ENCODE results near the gene PELI2.

The PELI2 gene

GRCh38 chr14:56137453-56137807, 19.2 kb downstream of the PELI2 start:
- H3K18ac ChIP-seq (ENCODE audit: low read depth in 1 of 2, low read length in 2 of 2) = no peak overlapping the region

GRCh38 chr14:56137849-56138248, 19.6 kb downstream of the PELI2 start:
- H3K23ac ChIP-seq (ENCODE audit: low read length in 2 of 2) = no peak overlapping the region
- no peak overlapping the region for H2BK12ac ChIP-seq (ENCODE audit: low read length in 2 of 2)
- peak overlapping the region; percentile 57 for H3K4me2 ChIP-seq (ENCODE audit: low read length, poor library complexity, severe bottlenecking)
- no peak overlapping the region for H4K91ac ChIP-seq (ENCODE audit: low read length)
- peak overlapping the region in 1 of 2 experiments; percentile 18 for H3K4me3 ChIP-seq (ENCODE audit: insufficient read depth in 1 of 2, low read depth in 1 of 2, low read length in 2 of 2)
- H2AK5ac ChIP-seq (ENCODE audit: low read length, severe bottlenecking) = no peak overlapping the region
- no peak overlapping the region for H2BK15ac ChIP-seq (ENCODE audit: low read depth, poor library complexity, severe bottlenecking)
- WGBS = 72% methylated on average over 4 of the region's 9 CpGs
- H3K14ac ChIP-seq (ENCODE audit: low read length in 2 of 2) = no peak overlapping the region
- H2AFZ ChIP-seq (ENCODE audit: low read depth, low read length) = no peak overlapping the region
- H3K27me3 ChIP-seq (ENCODE audit: control insufficient read depth in 1 of 2, insufficient read depth in 1 of 2, low read length in 2 of 2) = no peaks in the 10 kb centered on the region
- peaks cover 8% of the 10 kb centered on the region for H3K79me1 ChIP-seq (replicated peaks; ENCODE audit: low read length, poor library complexity, severe bottlenecking)
- peak overlapping the region; percentile 80 for H4K8ac ChIP-seq (ENCODE audit: low read length)
- no peaks in the 10 kb centered on the region for H3K9me3 ChIP-seq (ENCODE audit: control insufficient read depth, low read length)
- H3K4ac ChIP-seq (ENCODE audit: low read depth in 1 of 2, low read length in 2 of 2) = no peak overlapping the region
- DNase-seq = no peak
- H2BK120ac ChIP-seq (ENCODE audit: low read depth, low read length) = no peak overlapping the region
- no peaks in the 10 kb centered on the region for H3K36me3 ChIP-seq (ENCODE audit: control insufficient read depth in 1 of 2, insufficient read depth in 2 of 2, low read depth in 1 of 2, low read length in 2 of 2)
- no peak overlapping the region for H2BK5ac ChIP-seq (ENCODE audit: low read depth, low read length, poor library complexity, severe bottlenecking)
- H3K18ac ChIP-seq (ENCODE audit: low read depth in 1 of 2, low read length in 2 of 2) = no peak overlapping the region
- peaks cover 5% of the 10 kb centered on the region for H3K4me1 ChIP-seq (ENCODE audit: control insufficient read depth, insufficient read depth, low read depth, low read length)
- H3K9ac ChIP-seq (ENCODE audit: low read length) = no peak overlapping the region
- H3K27ac ChIP-seq (ENCODE audit: low read length, poor library complexity, severe bottlenecking) = no peak overlapping the region

More at GRCh38 chr14:56137453-56137807, 19.2 kb downstream of the PELI2 start:
- Histone ChIP-seq H3K4ac (ENCODE audit: low read depth in 1 of 2, low read length in 2 of 2) (no peak overlapping the region), H4K8ac (ENCODE audit: low read length) (no peak overlapping the region), H2BK5ac (ENCODE audit: low read depth, low read length, poor library complexity, severe bottlenecking) (no peak overlapping the region), H2BK15ac (ENCODE audit: low read depth, poor library complexity, severe bottlenecking) (no peak overlapping the region), H2AFZ (ENCODE audit: low read depth, low read length) (no peak overlapping the region), H3K4me3 (ENCODE audit: insufficient read depth in 1 of 2, low read depth in 1 of 2, low read length in 2 of 2) (no peak overlapping the region), H2BK120ac (ENCODE audit: low read depth, low read length) (no peak overlapping the region), H3K9me3 (ENCODE audit: control insufficient read depth, low read length) (no peaks in the 10 kb centered on the region), H3K23ac (ENCODE audit: low read length in 2 of 2) (no peak overlapping the region), H3K14ac (ENCODE audit: low read length in 2 of 2) (no peak overlapping the region), H2AK5ac (ENCODE audit: low read length, severe bottlenecking) (no peak overlapping the region), H3K27ac (ENCODE audit: low read length, poor library complexity, severe bottlenecking) (no peak overlapping the region), H3K27me3 (ENCODE audit: control insufficient read depth in 1 of 2, insufficient read depth in 1 of 2, low read length in 2 of 2) (no peaks in the 10 kb centered on the region), H3K9ac (ENCODE audit: low read length) (no peak overlapping the region), H2BK12ac (ENCODE audit: low read length in 2 of 2) (no peak overlapping the region), H3K36me3 (ENCODE audit: control insufficient read depth in 1 of 2, insufficient read depth in 2 of 2, low read depth in 1 of 2, low read length in 2 of 2) (no peaks in the 10 kb centered on the region), H3K79me1 (replicated peaks; ENCODE audit: low read length, poor library complexity, severe bottlenecking) (peaks cover 8% of the 10 kb centered on the region), H3K4me2 (ENCODE audit: low read length, poor library complexity, severe bottlenecking) (no peak overlapping the region), H4K91ac (ENCODE audit: low read length) (no peak overlapping the region), H3K4me1 (ENCODE audit: control insufficient read depth, insufficient read depth, low read depth, low read length) (peaks cover 5% of the 10 kb centered on the region)
- WGBS = 90% methylated on average over 7 of the region's 7 CpGs
- no peak for DNase-seq

GRCh38 chr14:56138928-56139327, 20.7 kb downstream of the PELI2 start:
- H3K23ac ChIP-seq (ENCODE audit: low read length in 2 of 2) = no peak overlapping the region
- H4K91ac ChIP-seq (ENCODE audit: low read length) = no peak overlapping the region
- no peak overlapping the region for H2BK12ac ChIP-seq (ENCODE audit: low read length in 2 of 2)
- H3K4me2 ChIP-seq (ENCODE audit: low read length, poor library complexity, severe bottlenecking) = no peak overlapping the region
- H2AFZ ChIP-seq (ENCODE audit: low read depth, low read length) = no peak overlapping the region
- H3K14ac ChIP-seq (ENCODE audit: low read length in 2 of 2) = peak overlapping the region in 1 of 2 experiments; percentile 18
- no peak overlapping the region for H3K4ac ChIP-seq (ENCODE audit: low read depth in 1 of 2, low read length in 2 of 2)
- H3K27me3 ChIP-seq (ENCODE audit: control insufficient read depth in 1 of 2, insufficient read depth in 1 of 2, low read length in 2 of 2) = no peaks in the 10 kb centered on the region
- no peak overlapping the region for H2BK15ac ChIP-seq (ENCODE audit: low read depth, poor library complexity, severe bottlenecking)
- peaks cover 3% of the 10 kb centered on the region for H3K4me1 ChIP-seq (ENCODE audit: control insufficient read depth, insufficient read depth, low read depth, low read length)
- no peak overlapping the region for H2BK5ac ChIP-seq (ENCODE audit: low read depth, low read length, poor library complexity, severe bottlenecking)
- no peak overlapping the region for H3K4me3 ChIP-seq (ENCODE audit: insufficient read depth in 1 of 2, low read depth in 1 of 2, low read length in 2 of 2)
- peaks cover 6% of the 10 kb centered on the region for H3K79me1 ChIP-seq (replicated peaks; ENCODE audit: low read length, poor library complexity, severe bottlenecking)
- no peak overlapping the region for H3K18ac ChIP-seq (ENCODE audit: low read depth in 1 of 2, low read length in 2 of 2)
- H2AK5ac ChIP-seq (ENCODE audit: low read length, severe bottlenecking) = no peak overlapping the region
- no peak overlapping the region for H2BK120ac ChIP-seq (ENCODE audit: low read depth, low read length)
- no peak overlapping the region for H3K9ac ChIP-seq (ENCODE audit: low read length)
- no peak overlapping the region for H3K27ac ChIP-seq (ENCODE audit: low read length, poor library complexity, severe bottlenecking)
- 50% methylated on average over 1 of the region's 2 CpGs for WGBS
- no peak overlapping the region for H4K8ac ChIP-seq (ENCODE audit: low read length)
- H3K36me3 ChIP-seq (ENCODE audit: control insufficient read depth in 1 of 2, insufficient read depth in 2 of 2, low read depth in 1 of 2, low read length in 2 of 2) = no peaks in the 10 kb centered on the region
- H3K9me3 ChIP-seq (ENCODE audit: control insufficient read depth, low read length) = no peaks in the 10 kb centered on the region
- no peak for DNase-seq

GRCh38 chr14:56142314-56142713, 24.1 kb downstream of the PELI2 start:
- Histone ChIP-seq H3K9ac (ENCODE audit: low read length) (no peak overlapping the region), H3K4me3 (ENCODE audit: insufficient read depth in 1 of 2, low read depth in 1 of 2, low read length in 2 of 2) (no peak overlapping the region), H4K8ac (ENCODE audit: low read length) (no peak overlapping the region), H3K9me3 (ENCODE audit: control insufficient read depth, low read length) (no peaks in the 10 kb centered on the region), H3K4ac (ENCODE audit: low read depth in 1 of 2, low read length in 2 of 2) (no peak overlapping the region), H2BK5ac (ENCODE audit: low read depth, low read length, poor library complexity, severe bottlenecking) (no peak overlapping the region), H3K23ac (ENCODE audit: low read length in 2 of 2) (no peak overlapping the region), H2AFZ (ENCODE audit: low read depth, low read length) (no peak overlapping the region), H3K27ac (ENCODE audit: low read length, poor library complexity, severe bottlenecking) (no peak overlapping the region), H3K27me3 (ENCODE audit: control insufficient read depth in 1 of 2, insufficient read depth in 1 of 2, low read length in 2 of 2) (no peaks in the 10 kb centered on the region), H3K4me1 (ENCODE audit: control insufficient read depth, insufficient read depth, low read depth, low read length) (peaks cover 3% of the 10 kb centered on the region), H3K14ac (ENCODE audit: low read length in 2 of 2) (no peak overlapping the region), H3K18ac (ENCODE audit: low read depth in 1 of 2, low read length in 2 of 2) (no peak overlapping the region), H3K4me2 (ENCODE audit: low read length, poor library complexity, severe bottlenecking) (no peak overlapping the region), H2BK12ac (ENCODE audit: low read length in 2 of 2) (no peak overlapping the region), H3K36me3 (ENCODE audit: control insufficient read depth in 1 of 2, insufficient read depth in 2 of 2, low read depth in 1 of 2, low read length in 2 of 2) (no peaks in the 10 kb centered on the region), H2AK5ac (ENCODE audit: low read length, severe bottlenecking) (no peak overlapping the region), H4K91ac (ENCODE audit: low read length) (no peak overlapping the region), H3K79me1 (replicated peaks; ENCODE audit: low read length, poor library complexity, severe bottlenecking) (peaks cover 6% of the 10 kb centered on the region), H2BK15ac (ENCODE audit: low read depth, poor library complexity, severe bottlenecking) (no peak overlapping the region), H2BK120ac (ENCODE audit: low read depth, low read length) (no peak overlapping the region)
- no peak for DNase-seq
- WGBS = 85% methylated on average over 4 of the region's 4 CpGs
